Memory B cell (primary cell): ENCODE data around the gene AP3D1.

ENCODE experiments used
- ATAC-seq: fragments of 150-1000 bp; cut with Tn5 transposase; 2 replicates; pipeline ENCODE4 v1.10.0; 2021; ENCODE audit warnings: low read depth, mild to moderate bottlenecking, moderate library complexity
- DNase-seq, 2 donors: peaks; one replicate each; pipeline ENCODE4 v3.0.0; 2022; ENCODE audit warnings: low spot score in 2 of 2
- H3K27ac Mint-ChIP-seq: one replicate; pipeline ENCODE4 v1.8.0; 2022; ENCODE audit warnings: mild to moderate bottlenecking, moderate library complexity, mixed read lengths
- H3K27me3 Mint-ChIP-seq: one replicate; pipeline ENCODE4 v1.8.0; 2022; ENCODE audit warnings: mixed read lengths
- H3K36me3 Mint-ChIP-seq: one replicate; pipeline ENCODE4 v1.8.0; 2022; ENCODE audit warnings: mild to moderate bottlenecking, mixed read lengths
- H3K4me1 Mint-ChIP-seq: one replicate; pipeline ENCODE4 v1.8.0; 2022; ENCODE audit warnings: mixed read lengths
- H3K4me3 Mint-ChIP-seq: one replicate; pipeline ENCODE4 v1.8.0; 2022; ENCODE audit warnings: mild to moderate bottlenecking, moderate library complexity, mixed read lengths
- H3K9me3 Mint-ChIP-seq: one replicate; pipeline ENCODE4 v1.8.0; 2022; ENCODE audit warnings: mixed read lengths

The AP3D1 gene

DNA sequence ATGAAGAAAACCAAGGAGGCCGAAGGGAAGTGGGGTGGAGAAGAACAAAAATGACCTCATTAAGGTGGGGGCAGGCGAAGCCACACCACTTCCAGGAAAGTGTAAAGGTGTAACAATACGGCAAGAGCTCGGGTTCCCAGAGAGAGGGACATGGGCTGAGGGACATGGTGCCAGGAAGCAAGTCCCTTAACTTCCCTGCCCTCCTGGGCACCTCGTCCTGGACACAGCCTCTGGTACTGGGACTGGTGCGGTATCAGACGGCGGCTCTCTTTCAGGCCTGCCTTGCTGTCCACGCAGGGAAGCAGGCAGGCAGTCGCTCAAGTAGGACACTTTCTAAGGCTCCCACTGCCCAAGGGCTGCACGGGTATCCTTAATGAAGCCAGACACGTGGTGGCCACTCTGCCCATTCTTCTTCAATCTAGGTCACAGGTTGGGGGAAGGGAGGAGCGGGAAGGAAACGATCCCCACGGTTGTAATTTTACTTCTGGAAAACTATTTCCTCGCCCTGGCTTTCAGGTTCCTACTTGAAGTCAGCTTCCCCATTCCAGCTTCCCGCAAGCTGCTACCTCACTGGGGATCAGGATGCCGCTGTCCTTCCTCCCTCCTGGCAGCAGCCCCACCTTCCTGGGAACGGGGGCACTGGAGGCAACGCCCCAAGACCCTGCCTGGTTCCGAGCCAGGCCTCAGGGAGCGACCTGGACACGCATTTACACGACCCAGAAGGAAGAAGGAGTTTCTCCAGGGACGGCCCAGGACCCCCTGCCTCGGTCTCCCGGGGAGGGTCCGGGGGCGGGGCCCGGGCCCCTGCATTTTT lies 1.2 kb downstream of the AP3D1 start:
- no peaks in the 10 kb centered on the region for H3K27me3 Mint-ChIP-seq
- peak overlapping the region; percentile 74 for H3K27ac Mint-ChIP-seq
- ATAC-seq (no peak), DNase-seq (no peak)
- H3K4me3 Mint-ChIP-seq: peak overlapping the region; percentile 85
- peaks cover 24% of the 10 kb centered on the region for H3K4me1 Mint-ChIP-seq
- peaks cover 2% of the 10 kb centered on the region for H3K36me3 Mint-ChIP-seq
- H3K9me3 Mint-ChIP-seq: no peaks in the 10 kb centered on the region

DNA sequence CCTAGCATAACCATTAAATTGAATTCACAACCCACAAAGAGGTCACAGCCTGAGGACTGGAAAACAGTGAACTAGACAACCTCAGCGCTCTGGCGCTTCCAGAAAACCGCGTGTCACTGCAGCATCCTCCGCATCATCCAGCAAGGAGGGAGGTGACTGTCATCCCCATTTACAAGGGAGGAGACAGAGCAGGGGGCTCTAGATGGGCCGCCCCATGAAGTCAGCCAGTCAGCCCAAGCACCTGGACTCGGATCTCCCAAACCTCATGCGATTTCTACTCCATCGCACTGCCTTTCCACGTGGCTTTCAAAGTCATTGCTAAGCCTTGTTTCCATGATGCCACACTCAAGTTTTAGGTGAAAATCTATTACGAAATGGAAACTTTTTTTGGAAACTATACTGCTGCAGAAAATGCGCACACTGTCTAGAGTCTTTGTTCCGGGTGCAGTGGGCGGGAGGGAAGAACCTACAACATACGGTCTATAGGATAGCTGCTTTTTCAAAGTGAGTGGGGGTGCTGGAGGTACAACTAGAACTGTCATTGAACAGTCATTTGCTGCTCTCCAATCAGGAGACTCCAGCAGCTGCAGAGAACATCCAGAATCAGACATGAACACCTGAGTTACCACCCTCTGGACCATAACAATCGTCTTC lies 2.8 kb downstream of the AP3D1 start:
- Mint-ChIP-seq H3K4me1 (peaks cover 27% of the 10 kb centered on the region), H3K4me3 (peak overlapping the region; percentile 43)

DNA sequence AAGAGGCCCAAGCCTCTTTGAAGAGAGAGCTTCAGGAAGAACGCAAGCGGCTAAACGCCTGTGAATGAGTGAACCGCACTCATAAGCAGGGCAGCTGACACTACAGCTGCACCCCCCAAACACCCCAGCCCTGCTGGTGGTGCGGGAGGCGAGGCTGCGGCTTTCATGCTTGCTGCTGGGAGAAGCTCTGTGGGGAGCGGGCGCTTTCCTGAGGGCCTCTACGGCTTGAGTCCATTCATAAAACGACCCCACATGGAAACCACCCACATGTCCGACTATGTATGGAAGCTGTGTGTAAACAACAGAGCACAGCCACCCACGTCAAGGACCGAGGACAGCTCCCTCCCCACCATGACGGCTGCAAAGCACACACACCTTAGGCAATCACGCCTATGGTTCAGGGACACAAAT lies 5.5 kb downstream of the AP3D1 start:
- peaks cover 26% of the 10 kb centered on the region for H3K4me1 Mint-ChIP-seq
- peaks cover 2% of the 10 kb centered on the region for H3K36me3 Mint-ChIP-seq
- H3K27me3 Mint-ChIP-seq: no peaks in the 10 kb centered on the region
- H3K27ac Mint-ChIP-seq: no peak overlapping the region
- DNase-seq (no peak), ATAC-seq (no peak)
- H3K4me3 Mint-ChIP-seq: no peak overlapping the region
- H3K9me3 Mint-ChIP-seq: no peaks in the 10 kb centered on the region

More for the DNA sequence above, 2.8 kb downstream of the AP3D1 start:
- peaks cover 2% of the 10 kb centered on the region for H3K36me3 Mint-ChIP-seq
- DNase-seq: no peak
- no peaks in the 10 kb centered on the region for H3K9me3 Mint-ChIP-seq
- ATAC-seq: no peak
- H3K27me3 Mint-ChIP-seq: no peaks in the 10 kb centered on the region
- H3K27ac Mint-ChIP-seq: peak overlapping the region; percentile 14

DNA sequence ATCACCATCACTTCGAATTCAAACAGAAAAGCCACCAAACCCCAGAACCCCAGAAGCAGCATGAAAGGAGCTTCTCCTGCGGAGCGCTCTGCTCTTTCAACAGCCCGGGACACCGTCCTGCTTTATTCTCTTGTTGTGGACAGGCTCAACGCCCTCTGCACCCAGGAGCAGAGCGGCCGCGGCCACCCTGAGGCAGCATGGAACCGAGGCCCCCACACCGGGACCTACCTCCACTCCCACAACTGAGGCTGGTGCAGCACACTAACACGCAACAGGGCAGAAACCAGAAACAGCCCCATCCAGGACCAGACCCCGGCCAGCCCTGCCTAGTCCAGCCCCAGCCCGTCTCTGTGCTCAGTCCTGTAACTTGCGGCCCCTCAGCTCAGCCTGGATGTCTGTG lies 7.2 kb downstream of the AP3D1 start:
- Mint-ChIP-seq H3K27ac (no peak overlapping the region), H3K4me1 (peaks cover 16% of the 10 kb centered on the region), H3K36me3 (peaks cover 5% of the 10 kb centered on the region), H3K4me3 (no peak overlapping the region), H3K9me3 (no peaks in the 10 kb centered on the region), H3K27me3 (no peaks in the 10 kb centered on the region)
- no peak for DNase-seq
- no peak for ATAC-seq

DNA sequence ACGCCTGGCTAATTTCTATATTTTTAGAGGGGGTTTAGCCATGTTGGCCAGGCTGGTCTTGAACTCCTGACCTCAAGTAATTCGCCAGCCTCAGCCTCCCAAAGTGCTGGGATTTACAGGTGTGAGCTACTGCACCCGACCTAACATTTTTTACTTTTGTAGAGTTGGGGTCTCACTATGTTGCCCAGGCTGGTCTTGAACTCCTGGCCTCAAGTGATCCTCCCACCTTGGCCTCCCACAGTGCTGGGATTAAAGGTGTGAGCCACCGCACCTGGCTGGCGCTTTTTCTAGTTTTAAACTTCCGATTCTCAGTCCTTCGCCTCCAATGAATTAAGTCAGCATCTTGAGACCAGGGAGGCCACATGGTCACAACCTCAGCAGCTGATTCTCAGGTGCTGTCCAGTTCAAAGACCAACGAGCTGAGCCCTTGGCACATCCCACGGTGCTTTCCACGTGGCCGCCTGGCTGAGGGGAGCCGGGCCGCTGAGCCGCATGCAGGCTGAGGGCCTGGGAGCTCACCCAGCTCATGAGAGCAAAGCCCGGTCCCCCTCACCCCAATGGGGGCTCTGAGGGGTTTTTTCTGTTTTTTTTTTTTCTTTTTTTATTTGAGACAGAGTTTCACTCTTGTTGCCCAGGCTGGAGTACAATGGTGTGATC lies 9.1 kb downstream of the AP3D1 start:
- Mint-ChIP-seq H3K27ac (no peak overlapping the region), H3K4me3 (no peak overlapping the region)
- no peak for DNase-seq

DNA sequence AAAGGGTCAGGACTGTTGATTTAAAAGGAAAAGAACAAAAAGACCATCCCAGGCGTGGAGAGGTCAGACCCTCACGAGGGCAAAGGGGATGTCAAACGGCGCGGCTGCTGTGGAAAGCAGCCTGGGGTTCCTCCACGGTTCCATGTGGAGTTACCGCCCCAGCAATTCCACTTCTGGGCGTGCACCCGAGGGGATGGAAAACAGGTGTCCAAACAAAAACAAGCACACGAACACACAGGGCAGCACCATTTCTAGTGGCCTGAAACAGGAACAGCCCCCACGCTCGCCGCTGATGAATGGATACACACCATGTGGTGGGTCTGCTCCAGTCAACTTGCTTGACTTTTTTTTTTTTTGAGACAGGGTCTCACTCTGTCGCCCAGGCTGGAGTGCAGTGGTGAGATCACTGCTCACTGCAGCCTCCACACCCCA lies 11.2 kb downstream of the AP3D1 start:
- Mint-ChIP-seq H3K4me1 (peaks cover 5% of the 10 kb centered on the region), H3K27ac (no peak overlapping the region), H3K4me3 (no peak overlapping the region), H3K9me3 (no peaks in the 10 kb centered on the region), H3K27me3 (no peaks in the 10 kb centered on the region), H3K36me3 (peaks cover 3% of the 10 kb centered on the region)
- ATAC-seq: no peak
- no peak for DNase-seq

More for the DNA sequence above, 9.1 kb downstream of the AP3D1 start:
- no peak for ATAC-seq
- Mint-ChIP-seq H3K27me3 (no peaks in the 10 kb centered on the region), H3K4me1 (peaks cover 11% of the 10 kb centered on the region), H3K9me3 (no peaks in the 10 kb centered on the region), H3K36me3 (peaks cover 5% of the 10 kb centered on the region)

DNA sequence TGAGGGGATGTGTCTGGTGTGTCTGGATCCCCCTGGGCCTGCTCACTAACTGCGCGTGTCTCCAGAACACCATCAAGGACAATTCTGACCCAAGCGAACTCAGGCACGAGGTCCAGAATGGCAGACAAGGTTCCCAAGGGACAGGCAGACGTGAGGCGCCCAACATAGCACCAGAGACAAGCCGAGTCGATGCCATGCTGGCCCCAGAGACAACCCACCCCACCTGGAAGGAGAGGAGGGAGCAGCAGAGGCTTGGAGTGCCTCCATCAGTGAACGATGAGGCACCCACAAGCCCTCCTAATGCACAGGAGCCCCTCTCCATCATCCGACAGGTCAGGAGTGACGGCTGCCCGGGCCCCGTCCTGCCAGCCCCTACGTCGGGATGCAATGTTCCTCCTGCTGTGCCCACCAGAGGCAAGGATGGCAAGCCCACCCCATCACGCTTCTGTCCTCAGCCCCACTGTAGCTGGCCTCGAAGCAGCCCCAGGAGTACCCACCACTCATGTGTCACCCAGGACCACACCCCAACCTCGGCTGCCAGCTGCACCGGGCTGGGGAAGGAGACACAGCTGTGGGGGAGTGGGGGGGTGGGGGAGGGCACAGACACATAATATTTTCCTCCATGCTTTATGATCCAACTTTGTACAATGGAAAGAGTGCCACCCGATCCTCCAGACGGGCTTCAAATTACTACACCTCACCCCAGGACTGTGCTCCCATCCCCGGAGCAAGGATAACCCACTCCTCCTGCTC lies 11.8 kb downstream of the AP3D1 start:
- no peaks in the 10 kb centered on the region for H3K9me3 Mint-ChIP-seq
- H3K4me3 Mint-ChIP-seq: no peak overlapping the region
- ATAC-seq (no peak), DNase-seq (no peak)
- no peak overlapping the region for H3K27ac Mint-ChIP-seq
- H3K27me3 Mint-ChIP-seq: no peaks in the 10 kb centered on the region
- peaks cover 3% of the 10 kb centered on the region for H3K36me3 Mint-ChIP-seq
- H3K4me1 Mint-ChIP-seq: peaks cover 2% of the 10 kb centered on the region

DNA sequence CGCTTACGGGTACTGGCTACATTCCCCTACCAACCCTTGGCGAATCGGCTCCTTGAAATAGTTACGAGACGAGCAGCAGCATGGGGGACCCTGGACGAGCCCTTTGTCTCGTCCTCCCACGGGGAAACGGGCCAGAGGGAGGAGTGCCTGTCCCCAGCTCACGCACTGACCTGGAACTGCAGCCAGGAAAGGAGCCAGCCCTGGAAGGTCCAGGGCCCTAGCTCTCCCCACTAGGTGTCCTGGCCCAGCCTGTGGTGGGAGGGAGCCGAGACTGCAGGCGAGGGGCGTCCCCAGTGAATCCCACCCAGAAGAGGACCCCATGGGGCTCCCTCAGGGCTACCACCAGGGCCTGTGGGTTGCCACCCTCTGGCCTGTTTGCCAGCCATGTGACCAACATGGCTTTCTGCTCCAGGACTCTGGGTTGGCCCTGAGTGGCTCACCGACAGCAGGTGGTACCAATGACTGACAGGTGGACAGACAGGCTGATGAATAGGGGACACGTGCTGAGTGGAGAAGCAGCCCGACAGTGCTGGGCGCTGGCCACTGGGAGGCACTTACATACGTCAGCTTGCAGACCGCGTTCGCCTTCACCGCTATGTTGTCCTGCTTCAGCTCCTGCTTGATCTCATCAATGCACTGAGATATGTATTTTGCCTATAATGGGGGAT lies 13.2 kb downstream of the AP3D1 start:
- Mint-ChIP-seq H3K27me3 (no peaks in the 10 kb centered on the region), H3K9me3 (no peaks in the 10 kb centered on the region), H3K4me1 (peaks cover 2% of the 10 kb centered on the region), H3K36me3 (peaks cover 4% of the 10 kb centered on the region), H3K27ac (no peak overlapping the region), H3K4me3 (no peak overlapping the region)
- ATAC-seq: no peak
- no peak for DNase-seq

DNA sequence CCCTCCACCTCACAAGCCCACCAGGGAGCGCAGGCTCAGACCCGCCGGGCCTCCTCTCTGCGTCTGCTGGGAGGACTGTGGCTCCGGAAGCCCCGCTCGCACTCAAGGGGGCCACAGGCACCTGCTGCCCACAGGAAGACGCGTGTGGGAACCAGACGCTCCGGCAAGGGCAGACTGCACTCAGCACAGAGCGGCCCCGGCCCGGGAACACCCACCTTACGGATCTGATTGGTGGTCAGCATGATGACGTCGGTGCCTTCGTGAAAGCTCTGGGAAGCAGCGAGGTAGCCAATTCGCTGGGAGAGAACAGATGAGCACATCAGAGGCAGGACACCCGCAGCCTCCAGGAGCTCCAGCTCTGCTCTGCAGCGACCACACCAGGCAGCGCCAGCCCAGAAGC lies 14.6 kb downstream of the AP3D1 start:
- H3K27me3 Mint-ChIP-seq: no peaks in the 10 kb centered on the region
- peaks cover 2% of the 10 kb centered on the region for H3K4me1 Mint-ChIP-seq
- no peak for ATAC-seq
- no peak for DNase-seq
- no peak overlapping the region for H3K27ac Mint-ChIP-seq
- peaks cover 10% of the 10 kb centered on the region for H3K36me3 Mint-ChIP-seq
- H3K9me3 Mint-ChIP-seq: no peaks in the 10 kb centered on the region
- H3K4me3 Mint-ChIP-seq: no peak overlapping the region

DNA sequence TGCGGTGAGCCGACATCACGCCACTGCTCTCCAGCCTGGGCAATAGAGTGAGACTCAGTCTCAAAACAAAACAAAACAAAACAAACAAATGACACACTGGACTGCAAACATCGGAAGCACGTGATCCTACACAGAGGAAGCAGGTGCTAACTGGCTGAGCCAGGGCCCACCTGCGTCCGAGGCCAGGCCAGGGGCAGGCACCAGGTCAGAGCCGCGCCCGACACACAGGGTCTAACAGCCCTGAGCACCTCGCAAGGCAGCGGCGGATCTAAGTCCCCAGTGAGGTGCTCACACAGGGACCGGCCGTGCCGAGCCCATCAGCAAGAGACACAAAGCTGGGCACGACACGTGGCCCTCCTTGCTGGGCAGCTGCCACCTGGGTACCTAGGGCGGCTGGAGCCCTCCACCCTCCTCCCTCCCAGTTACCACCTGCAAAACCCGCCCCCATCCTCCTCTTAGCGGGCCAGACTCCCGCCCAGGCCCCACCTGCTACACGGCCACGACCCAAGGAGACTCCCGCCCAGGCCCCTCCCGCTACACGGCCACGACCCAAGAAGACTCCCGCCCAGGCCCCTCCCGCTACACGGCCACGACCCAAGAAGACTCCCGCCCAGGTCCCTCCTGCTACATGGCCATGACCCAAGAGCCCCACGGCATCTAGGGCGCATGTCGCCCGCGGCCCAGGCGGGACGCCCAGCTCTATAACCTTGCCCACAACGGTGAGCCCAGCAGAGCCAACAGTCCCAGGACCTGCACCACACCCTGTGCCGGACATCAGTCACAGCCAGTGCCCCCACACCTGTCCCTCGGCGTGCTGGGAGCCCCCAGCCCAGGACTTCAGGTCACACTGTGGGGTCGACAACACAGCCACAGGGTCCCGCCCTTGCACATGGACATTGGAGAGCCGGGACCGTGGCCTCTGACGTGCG lies 15.6 kb downstream of the AP3D1 start:
- no peak overlapping the region for H3K27ac Mint-ChIP-seq
- DNase-seq: no peak
- H3K27me3 Mint-ChIP-seq: no peaks in the 10 kb centered on the region
- H3K4me1 Mint-ChIP-seq: no peaks in the 10 kb centered on the region
- H3K4me3 Mint-ChIP-seq: no peak overlapping the region
- ATAC-seq: no peak
- peaks cover 10% of the 10 kb centered on the region for H3K36me3 Mint-ChIP-seq
- H3K9me3 Mint-ChIP-seq: no peaks in the 10 kb centered on the region

DNA sequence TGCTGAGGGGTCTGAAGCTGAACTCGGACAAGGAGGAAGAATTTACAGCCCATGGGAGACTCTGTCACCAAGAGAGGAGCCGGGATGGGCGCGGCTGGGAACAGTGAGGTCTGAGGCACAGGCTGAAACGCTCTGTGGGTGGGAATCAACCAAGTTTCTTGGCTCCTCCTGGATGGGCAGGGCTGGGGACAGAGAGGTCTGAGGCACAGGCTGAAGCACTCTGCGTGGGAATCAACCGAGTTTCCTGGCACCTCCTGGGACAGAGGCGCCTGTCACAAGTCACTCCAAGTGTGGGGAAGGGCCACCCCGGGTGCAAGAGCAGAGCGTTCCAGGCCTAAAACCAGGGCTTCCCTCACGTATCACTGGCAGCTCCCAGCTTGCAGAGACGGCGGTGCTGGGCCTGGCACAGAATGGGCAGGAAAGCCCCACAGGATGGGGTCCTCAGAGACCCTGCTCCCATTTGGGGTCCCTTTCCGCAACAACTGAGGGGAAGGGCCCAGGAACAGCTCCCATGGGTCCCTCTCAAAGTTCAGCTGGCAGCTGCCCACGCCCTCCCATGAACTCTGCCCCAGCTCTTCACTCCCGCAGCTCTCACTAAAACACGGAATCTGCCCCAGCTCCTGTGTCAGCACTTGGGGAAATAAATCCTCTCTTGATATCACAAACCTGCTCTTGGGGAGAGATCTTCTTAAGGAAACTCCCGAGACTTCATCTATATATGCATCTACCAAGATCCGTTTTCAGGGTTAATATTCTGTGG lies 18.5 kb downstream of the AP3D1 start:
- DNase-seq (no peak), ATAC-seq (no peak)
- Mint-ChIP-seq H3K4me1 (no peaks in the 10 kb centered on the region), H3K4me3 (no peak overlapping the region), H3K9me3 (no peaks in the 10 kb centered on the region), H3K27ac (no peak overlapping the region), H3K27me3 (no peaks in the 10 kb centered on the region), H3K36me3 (peaks cover 7% of the 10 kb centered on the region)

DNA sequence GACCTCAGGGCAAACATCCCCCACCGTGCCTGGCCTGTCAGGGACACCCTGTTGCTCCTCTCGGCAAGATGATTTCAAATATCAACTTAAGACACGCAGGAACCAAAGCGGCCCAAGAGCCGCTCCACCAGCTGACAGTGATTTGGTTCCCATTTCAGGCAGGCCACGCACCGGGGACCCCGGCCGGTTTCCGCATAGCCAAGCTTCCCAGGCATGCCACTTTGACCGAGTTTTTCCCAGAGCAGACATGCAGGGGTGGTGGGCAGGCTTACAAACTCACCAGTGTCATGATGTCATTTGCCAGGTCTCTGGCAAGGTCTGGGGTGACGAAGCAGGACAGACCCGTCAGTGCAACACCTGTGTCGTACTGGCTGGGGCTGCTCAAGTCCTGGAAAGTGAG lies 19.2 kb downstream of the AP3D1 start:
- Mint-ChIP-seq H3K27ac (no peak overlapping the region), H3K4me1 (no peaks in the 10 kb centered on the region), H3K27me3 (no peaks in the 10 kb centered on the region), H3K9me3 (no peaks in the 10 kb centered on the region), H3K4me3 (no peak overlapping the region), H3K36me3 (peaks cover 7% of the 10 kb centered on the region)
- no peak for DNase-seq
- no peak for ATAC-seq
